ENCODE measurements around the gene ZBTB47. TPM values are rescaled to one million over a fixed set of nuclear protein-coding genes. Genes with fewer than 3 reads are reported as not detected.

Gene ZBTB47
- total and polyA plus RNA-seq, 10 of the 15 experiments (the other 5 are each of a cell fraction or from before 2014, with no cell fraction given) = 0.04 to 3.4 (median 1.0) TPM; not detected in 1

DNA sequence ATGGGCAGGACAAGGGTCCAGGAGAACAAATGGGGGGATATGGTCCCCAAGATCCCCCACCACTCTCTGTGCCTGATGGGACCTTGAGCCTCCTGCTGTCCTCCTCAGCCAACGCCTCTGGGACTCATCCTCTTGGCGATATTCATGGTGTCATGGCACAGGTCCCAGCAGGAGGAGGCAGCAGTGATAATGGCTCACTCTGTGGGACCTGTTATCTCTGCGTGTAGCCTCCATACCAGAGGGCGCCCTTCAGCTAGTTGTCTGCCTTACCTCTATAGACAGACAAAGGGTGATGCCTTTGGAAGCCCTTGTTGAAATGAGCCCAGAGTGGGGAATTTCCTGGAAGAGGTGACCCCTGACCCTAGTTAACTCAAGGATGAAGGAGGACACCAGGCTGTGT is 7.4 kb downstream of the ZBTB47 start:
- ChIA-PET CTCF (interaction anchor here (0.7 kb wide), 1 partner anchor 47 kb away, joined by 3 read pairs; no protein-coding TSS in a partner anchor), SMC1A (ENCODE audit: uncharacterized antibody, unreplicated experiment) (interaction anchor here (1.1 kb wide), 1 partner anchor 43 kb away, joined by 3 read pairs; no protein-coding TSS in a partner anchor)
- WGBS (ENCODE audit: insufficient coverage, insufficient replicate concordance, low lambda C conversion rate, missing lambda C conversion rate) = 28% methylated on average over 4 of the region's 4 CpGs

DNA sequence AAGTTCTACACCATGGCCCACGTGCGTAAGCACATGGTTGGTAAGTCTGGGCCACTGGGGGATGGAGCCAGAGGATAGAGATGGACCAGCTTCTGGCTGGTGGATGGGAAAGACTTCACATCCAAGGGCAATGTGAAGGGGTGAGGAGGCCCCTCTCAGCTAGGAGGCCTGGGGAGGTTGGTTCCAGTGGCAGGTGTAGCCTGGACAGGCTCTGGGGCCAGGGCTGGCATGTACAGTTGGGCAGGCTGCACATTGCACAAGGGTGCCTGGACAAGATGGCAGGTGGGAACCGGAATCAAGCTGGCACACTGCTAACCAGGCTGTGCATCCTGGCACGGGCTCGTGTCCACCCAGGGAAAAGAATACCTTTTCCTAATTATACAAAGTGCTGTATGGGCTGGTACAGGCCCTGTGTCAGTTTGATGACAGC is 8.1 kb downstream of the ZBTB47 start:
- Histone ChIP-seq H4K20me1 (ENCODE audit: control insufficient read depth, insufficient read depth) (no peaks in the 10 kb centered on the region), H3K4me3 (no peak overlapping the region), H3K4me2 (ENCODE audit: control insufficient read depth, insufficient read depth) (no peak overlapping the region), H3K4me1 (ENCODE audit: control insufficient read depth, insufficient read depth, low read length) (peaks cover 7% of the 10 kb centered on the region), H3K9ac (ENCODE audit: control insufficient read depth, insufficient read depth, low read length) (no peak overlapping the region), H3K27ac (ENCODE audit: control insufficient read depth, insufficient read depth) (no peak overlapping the region), H3K27me3 (replicated peaks in 1 of 2; ENCODE audit: control insufficient read depth in 2 of 2, insufficient read depth in 2 of 2, low read length in 1 of 2) (no peaks in the 10 kb centered on the region), H3K9me3 (replicated peaks; ENCODE audit: control insufficient read depth, insufficient read depth, low read length) (no peaks in the 10 kb centered on the region; the same call in 2 of the 3 replicates), H3K79me2 (ENCODE audit: control insufficient read depth, insufficient read depth, low read length) (no peaks in the 10 kb centered on the region), H2AFZ (ENCODE audit: control insufficient read depth, low read depth, low read length) (no peak overlapping the region), H3K36me3 (ENCODE audit: control insufficient read depth in 2 of 2, insufficient read depth in 2 of 2, low read length in 1 of 2) (no peaks in the 10 kb centered on the region; a peak in 1 of 4 replicates)
- in situ Hi-C loops (cut with MboI) = no loop called here
- ATAC-seq (no peak), DNase-seq (ENCODE audit: low read depth, low spot score) (no peak), FAIRE-seq (no peak)
- ChIA-PET CTCF (interaction anchor here (1.2 kb wide), 1 partner anchor 9 kb away, joined by 3 read pairs; no protein-coding TSS in a partner anchor), SMC1A (ENCODE audit: uncharacterized antibody, unreplicated experiment) (interaction anchor here (1.1 kb wide), 1 partner anchor 44 kb away, joined by 3 read pairs; no protein-coding TSS in a partner anchor), RAD21 (ENCODE audit: unreplicated experiment) (no interaction called here), POLR2A (no interaction called here)
- no TSS peak for BruUV-seq (replicated peaks)
- intact Hi-C loops (cut with micrococcal nuclease; ENCODE audit: unreplicated experiment) = no loop called here
- 64% methylated on average over 5 of the region's 5 CpGs for WGBS (ENCODE audit: insufficient coverage, insufficient replicate concordance, low lambda C conversion rate, missing lambda C conversion rate)
- no peak for TF ChIP-seq HCFC1 (IDR thresholded peaks at IDR 0.05; ENCODE audit: low read length)
- no peak for TF ChIP-seq POU2F2 (IDR thresholded peaks at IDR 0.05; ENCODE audit: borderline replicate concordance, low read depth, low read length)
- TF ChIP-seq POLR2A (IDR thresholded peaks at IDR 0.05; ENCODE audit: low read depth, low read length) = no peak
- no peak for TF ChIP-seq ZNF622 (IDR thresholded peaks at IDR 0.05)
- TF ChIP-seq SIN3A (IDR thresholded peaks at IDR 0.05; ENCODE audit: low read depth, low read length) = no peak
- TF ChIP-seq SP1 (IDR thresholded peaks at IDR 0.05; ENCODE audit: low read depth, low read length) = no peak
- TF ChIP-seq, protein P1, sequence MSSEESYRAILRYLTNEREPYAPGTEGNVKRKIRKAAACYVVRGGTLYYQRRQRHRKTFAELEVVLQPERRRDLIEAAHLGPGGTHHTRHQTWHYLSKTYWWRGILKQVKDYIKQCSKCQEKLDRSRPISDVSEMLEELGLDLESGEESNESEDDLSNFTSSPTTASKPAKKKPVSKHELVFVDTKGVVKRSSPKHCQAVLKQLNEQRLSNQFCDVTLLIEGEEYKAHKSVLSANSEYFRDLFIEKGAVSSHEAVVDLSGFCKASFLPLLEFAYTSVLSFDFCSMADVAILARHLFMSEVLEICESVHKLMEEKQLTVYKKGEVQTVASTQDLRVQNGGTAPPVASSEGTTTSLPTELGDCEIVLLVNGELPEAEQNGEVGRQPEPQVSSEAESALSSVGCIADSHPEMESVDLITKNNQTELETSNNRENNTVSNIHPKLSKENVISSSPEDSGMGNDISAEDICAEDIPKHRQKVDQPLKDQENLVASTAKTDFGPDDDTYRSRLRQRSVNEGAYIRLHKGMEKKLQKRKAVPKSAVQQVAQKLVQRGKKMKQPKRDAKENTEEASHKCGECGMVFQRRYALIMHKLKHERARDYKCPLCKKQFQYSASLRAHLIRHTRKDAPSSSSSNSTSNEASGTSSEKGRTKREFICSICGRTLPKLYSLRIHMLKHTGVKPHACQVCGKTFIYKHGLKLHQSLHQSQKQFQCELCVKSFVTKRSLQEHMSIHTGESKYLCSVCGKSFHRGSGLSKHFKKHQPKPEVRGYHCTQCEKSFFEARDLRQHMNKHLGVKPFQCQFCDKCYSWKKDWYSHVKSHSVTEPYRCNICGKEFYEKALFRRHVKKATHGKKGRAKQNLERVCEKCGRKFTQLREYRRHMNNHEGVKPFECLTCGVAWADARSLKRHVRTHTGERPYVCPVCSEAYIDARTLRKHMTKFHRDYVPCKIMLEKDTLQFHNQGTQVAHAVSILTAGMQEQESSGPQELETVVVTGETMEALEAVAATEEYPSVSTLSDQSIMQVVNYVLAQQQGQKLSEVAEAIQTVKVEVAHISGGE (CRISPR knock-in tag; IDR thresholded peaks at IDR 0.05) = no peak
- TF ChIP-seq IRF4 (IDR thresholded peaks at IDR 0.05; ENCODE audit: low read depth, low read length) = no peak
- no peak for TF ChIP-seq SREBF2 (IDR thresholded peaks at IDR 0.05; ENCODE audit: low read length)
- no peak for TF ChIP-seq POLR2AphosphoS5 (IDR thresholded peaks at IDR 0.05; ENCODE audit: low read length)
- no peak for TF ChIP-seq ZNF274 (IDR thresholded peaks at IDR 0.05; ENCODE audit: insufficient read depth, insufficient read length)

More for the DNA sequence above, 7.4 kb downstream of the ZBTB47 start:
- H3K36me3 ChIP-seq (ENCODE audit: control insufficient read depth in 2 of 2, insufficient read depth in 2 of 2, low read length in 1 of 2) = no peaks in the 10 kb centered on the region; a peak in 1 of 4 replicates
- H2AFZ ChIP-seq (ENCODE audit: control insufficient read depth, low read depth, low read length) = no peak overlapping the region
- FAIRE-seq = no peak
- DNase-seq (ENCODE audit: low read depth, low spot score) = no peak
- 0 out of 3 replicates have a peak, but pooled peaks have one; percentile 20 for ATAC-seq
- no peaks in the 10 kb centered on the region for H4K20me1 ChIP-seq (ENCODE audit: control insufficient read depth, insufficient read depth)
- H3K4me2 ChIP-seq (ENCODE audit: control insufficient read depth, insufficient read depth) = no peak overlapping the region
- H3K27ac ChIP-seq (ENCODE audit: control insufficient read depth, insufficient read depth) = no peak overlapping the region
- BruUV-seq (replicated peaks) = no TSS peak
- RAD21 ChIA-PET (ENCODE audit: unreplicated experiment) = no interaction called here
- H3K4me3 ChIP-seq = no peak overlapping the region
- H3K4me1 ChIP-seq (ENCODE audit: control insufficient read depth, insufficient read depth, low read length) = peaks cover 7% of the 10 kb centered on the region
- no peaks in the 10 kb centered on the region for H3K27me3 ChIP-seq (replicated peaks in 1 of 2; ENCODE audit: control insufficient read depth in 2 of 2, insufficient read depth in 2 of 2, low read length in 1 of 2)
- H3K9ac ChIP-seq (ENCODE audit: control insufficient read depth, insufficient read depth, low read length) = no peak overlapping the region
- intact Hi-C loops (cut with micrococcal nuclease; ENCODE audit: unreplicated experiment) = no loop called here
- H3K79me2 ChIP-seq (ENCODE audit: control insufficient read depth, insufficient read depth, low read length) = no peaks in the 10 kb centered on the region
- POLR2A ChIA-PET = no interaction called here
- H3K9me3 ChIP-seq (replicated peaks; ENCODE audit: control insufficient read depth, insufficient read depth, low read length) = no peaks in the 10 kb centered on the region; the same call in 2 of the 3 replicates
- TF ChIP-seq, protein P2, sequence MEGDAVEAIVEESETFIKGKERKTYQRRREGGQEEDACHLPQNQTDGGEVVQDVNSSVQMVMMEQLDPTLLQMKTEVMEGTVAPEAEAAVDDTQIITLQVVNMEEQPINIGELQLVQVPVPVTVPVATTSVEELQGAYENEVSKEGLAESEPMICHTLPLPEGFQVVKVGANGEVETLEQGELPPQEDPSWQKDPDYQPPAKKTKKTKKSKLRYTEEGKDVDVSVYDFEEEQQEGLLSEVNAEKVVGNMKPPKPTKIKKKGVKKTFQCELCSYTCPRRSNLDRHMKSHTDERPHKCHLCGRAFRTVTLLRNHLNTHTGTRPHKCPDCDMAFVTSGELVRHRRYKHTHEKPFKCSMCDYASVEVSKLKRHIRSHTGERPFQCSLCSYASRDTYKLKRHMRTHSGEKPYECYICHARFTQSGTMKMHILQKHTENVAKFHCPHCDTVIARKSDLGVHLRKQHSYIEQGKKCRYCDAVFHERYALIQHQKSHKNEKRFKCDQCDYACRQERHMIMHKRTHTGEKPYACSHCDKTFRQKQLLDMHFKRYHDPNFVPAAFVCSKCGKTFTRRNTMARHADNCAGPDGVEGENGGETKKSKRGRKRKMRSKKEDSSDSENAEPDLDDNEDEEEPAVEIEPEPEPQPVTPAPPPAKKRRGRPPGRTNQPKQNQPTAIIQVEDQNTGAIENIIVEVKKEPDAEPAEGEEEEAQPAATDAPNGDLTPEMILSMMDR (IDR thresholded peaks at IDR 0.05 in 2 of 3, conservative IDR thresholded peaks at IDR 0.05 in 1 of 3; ENCODE audit: control insufficient read depth in 2 of 3, extremely low read depth in 1 of 3, insufficient read depth in 1 of 3, low read depth in 3 of 3, low read length in 3 of 3) = peak in 2 of 3 experiments; percentile 30 to 32; a peak in 4 of 6 replicates
- no peak for TF ChIP-seq CHD1 (IDR thresholded peaks at IDR 0.05; ENCODE audit: low read depth, low read length)
- TF ChIP-seq HDAC2 (IDR thresholded peaks at IDR 0.05) = no peak
- in situ Hi-C loops (cut with MboI) = no loop called here

Data from GM12878 (cell line).